C1 segment of cervical spinal cord (tissue), 14 donors: ENCODE data around the gene TMEM26.

Source experiments
- DNase-seq, 14 donors: peaks; one replicate each; lab custom pipeline; 2025; lab: John Stamatoyannopoulos, UW

The TMEM26 gene

DNA sequence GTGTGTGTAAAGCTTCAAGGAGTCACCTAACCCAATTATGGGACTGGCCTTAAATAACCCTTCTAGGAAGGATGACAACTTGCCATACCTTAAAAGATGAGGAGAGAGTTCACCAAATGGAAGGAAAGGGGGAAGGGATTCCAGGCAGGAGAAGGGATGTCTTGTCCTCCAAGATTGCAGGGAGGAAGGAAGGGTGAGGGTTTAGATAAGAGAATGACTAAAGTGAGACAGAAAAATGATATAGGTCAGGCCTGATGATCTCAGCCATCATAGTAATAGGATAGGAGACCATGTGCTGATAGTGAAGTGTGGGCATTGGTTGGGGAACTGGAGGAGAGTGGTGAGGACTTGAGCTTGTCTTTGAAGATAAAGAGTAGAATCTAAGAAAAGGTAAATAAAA, 7.7 kb upstream of the TMEM26 start:
- DNase-seq = no peak

DNA sequence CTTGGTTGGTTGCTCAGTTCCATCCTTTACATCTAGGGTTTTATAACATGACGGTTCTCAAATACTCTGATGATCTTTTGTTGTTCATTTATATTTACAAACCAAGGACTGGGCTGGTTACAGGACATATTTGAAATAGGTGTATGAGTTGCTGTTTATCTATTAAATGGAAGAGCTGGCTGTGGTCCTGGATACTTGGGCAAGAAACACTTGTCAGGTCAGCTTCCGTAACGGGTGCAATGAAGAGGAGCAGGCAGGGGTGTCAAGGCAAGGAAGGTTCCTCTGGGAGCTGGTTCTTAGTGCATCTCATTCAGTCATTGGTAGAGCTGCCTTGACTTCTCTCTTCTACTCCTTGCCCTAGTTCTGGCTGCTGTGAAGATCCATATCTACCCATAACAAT, 4.8 kb upstream of the TMEM26 start:
- no peak for DNase-seq

DNA sequence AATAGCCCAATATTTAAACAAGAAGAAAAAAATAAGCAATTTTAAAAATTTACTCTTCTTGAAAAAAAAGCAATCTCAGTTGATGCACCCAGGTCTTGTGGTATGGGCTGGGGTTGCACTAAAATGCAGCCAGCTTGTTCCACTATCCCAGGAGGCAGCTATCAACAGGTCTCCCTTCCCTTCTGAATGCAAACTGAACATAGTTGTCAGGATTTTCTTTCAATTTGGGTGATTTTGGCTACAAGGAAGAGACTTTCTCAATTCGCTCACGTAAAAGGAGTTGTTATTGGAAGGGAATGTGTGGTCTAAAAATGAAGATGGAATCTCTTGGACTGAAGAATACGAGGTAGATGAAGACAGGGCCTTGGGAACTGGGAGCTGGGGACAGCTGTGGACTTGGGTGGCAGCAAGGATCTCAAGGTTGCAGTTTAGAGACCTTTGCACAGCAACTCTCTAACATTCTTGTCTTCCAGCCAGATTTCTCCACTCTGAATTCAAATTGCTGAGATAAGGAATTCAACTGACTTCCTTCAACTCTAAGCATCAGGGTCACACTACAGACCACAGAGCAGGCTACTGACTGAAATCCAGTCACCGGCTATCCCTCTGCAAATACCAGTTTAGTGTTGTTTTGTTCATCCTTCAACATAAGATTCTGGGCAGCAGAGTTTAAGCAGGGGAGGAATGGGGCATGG, 3.1 kb upstream of the TMEM26 start:
- no peak for DNase-seq

DNA sequence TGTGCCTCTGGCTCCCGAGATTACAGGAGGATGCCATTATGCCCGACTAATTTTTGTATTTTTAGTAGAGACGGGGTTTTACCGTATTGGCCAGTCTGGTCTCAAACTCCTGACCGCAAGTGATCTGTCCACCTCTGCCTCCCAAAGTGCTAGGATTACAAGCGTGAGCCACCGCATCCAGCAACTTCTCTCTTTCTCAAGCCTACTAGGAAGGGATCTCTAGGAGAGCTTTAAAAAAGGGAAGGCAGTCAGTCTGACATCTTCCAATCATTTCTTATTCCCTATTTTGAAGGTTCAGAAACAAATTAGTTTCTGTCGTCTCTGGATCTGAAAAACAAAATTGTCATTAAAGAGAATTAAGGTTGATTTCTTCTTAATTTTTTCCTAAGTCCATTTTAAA, 2.5 kb upstream of the TMEM26 start:
- DNase-seq = no peak

DNA sequence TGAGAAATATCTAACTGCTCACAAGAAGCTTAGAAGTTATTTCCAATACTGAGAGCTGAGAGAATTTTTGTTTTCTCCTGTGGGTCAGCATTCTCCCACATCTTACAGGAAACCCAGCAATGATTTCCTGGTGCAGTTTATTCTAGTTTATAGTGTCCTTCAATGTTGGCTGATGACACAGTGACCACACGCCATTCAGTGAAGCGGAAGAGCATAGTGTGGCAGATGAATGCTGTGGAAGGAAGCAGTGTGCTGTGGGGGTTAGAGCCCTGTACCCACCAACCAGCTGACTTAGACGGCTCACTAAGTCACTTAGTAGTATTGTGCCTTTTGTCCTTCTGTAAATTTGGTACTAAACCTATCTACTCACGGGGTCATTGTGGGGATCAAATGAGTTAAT, 1.4 kb upstream of the TMEM26 start:
- DNase-seq = no peak

- DNase-seq = no peak
These were observed 980 bp downstream of the TMEM26 start for GRCh38 chr10:61452151-61452651.

GRCh38 chr10:61451357-61451756, 1.8 kb downstream of the TMEM26 start:
- no peak for DNase-seq

GRCh38 chr10:61448841-61449600, 4.2 kb downstream of the TMEM26 start:
- DNase-seq = no peak

DNA sequence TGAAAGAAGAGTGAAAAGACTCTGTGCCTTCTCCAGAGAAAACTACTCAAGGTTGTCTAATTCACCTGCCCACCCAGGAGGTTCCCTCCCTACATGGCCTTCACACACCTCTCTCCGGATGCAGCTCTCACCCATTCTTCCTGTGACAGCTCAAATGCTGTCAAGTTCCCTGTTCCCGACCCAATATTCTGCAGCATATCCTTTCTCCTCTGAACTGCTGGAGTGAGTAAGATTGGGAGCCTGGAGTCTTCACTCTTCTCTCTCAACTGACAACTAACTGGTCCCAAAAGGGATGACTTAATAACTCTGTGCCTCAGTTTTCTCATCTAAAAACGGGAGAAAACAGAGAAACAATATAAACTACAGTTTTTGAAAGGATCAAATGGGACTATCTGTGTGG, 5.1 kb downstream of the TMEM26 start:
- DNase-seq = no peak

DNA sequence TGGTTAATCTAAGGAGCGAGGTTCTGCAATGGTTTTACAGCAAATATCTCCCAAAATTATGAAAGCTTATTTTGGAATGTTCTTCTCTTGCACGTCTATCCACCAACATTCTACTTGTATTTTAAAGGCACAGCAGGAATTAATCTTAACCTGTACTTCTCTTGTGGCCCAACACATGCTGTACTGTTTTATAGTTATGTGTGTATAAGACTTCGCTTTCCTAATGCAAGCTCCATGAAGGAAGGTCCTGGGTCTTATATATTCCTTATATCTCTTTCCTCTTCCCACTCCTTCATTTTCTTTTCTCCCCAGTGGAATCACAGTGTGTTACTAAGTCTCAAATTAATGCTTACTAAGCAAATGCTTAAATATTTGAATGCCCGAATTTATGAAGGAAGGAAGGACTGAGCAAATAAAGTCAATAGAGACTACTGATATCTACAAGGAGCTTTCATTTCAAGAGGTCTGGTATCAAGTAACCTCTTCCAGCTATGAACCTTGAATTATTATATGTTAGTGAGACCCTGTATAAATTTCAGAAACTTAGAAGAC, 14.0 kb downstream of the TMEM26 start:
- DNase-seq = no peak

GRCh38 chr10:61438141-61438988, 14.8 kb downstream of the TMEM26 start:
- no peak for DNase-seq

DNA sequence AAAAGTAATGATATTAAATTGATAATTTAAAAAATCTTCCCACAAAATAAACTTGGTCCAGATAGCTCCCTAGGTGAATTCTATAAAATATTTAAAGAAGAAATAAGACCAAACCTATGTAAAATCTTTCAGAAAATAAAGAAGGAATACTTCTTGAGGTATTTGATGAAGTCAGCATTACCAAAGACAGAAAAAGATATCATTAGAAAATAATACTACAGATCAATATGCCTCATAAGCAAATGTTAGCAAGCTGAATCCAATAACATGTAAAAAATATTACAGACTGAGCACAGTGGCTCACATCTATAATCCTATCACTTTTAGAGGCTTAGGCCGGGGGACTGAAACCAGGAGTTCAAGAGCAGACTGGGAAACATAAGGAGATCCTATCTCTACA, 30.0 kb downstream of the TMEM26 start:
- no peak for DNase-seq

- DNase-seq = no peak
These were observed 35.5 kb downstream of the TMEM26 start for GRCh38 chr10:61417661-61418060.

GRCh38 chr10:61415824-61416223, 37.4 kb downstream of the TMEM26 start:
- DNase-seq = no peak

GRCh38 chr10:61411706-61412105, 41.5 kb downstream of the TMEM26 start:
- no peak for DNase-seq

- DNase-seq = no peak
These were observed 42.7 kb downstream of the TMEM26 start for GRCh38 chr10:61410353-61411070.

DNA sequence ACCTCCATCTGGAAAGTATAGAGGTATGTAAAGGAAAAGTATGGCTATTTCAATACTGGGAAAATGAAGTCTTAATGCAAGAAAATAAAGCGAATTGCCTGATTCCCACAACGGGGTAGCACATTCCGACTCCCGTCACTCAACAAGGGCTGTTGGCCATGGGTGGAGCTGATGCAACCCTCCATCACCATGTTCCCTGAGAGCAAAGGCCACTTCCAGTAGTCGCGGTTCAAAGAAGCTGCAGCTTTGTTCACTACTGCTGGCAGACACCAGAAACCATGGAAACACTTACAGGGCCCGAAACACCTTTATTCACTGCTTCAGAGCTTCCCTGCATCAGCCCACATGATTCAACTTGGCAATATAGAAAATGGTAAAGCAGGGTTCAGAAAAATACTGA, 44.0 kb downstream of the TMEM26 start:
- no peak for DNase-seq

DNA sequence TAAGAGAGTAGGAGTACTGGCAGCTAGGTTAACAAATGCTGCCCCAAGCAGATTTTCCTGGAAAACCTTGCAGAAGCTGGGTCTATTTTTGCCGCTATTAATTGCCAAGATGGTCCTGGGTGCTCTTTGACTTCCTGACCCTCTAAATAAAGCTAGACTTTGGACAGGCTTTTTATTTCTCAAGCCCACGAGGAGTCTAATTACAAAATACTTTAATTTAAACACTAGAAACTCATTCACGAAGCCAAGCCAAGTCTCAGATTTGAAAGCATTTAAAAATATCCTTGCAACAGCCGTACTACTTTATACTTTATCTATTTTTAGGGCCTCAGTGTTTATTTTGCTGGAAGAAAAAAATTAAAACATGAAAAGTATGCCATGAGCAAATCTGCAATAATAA, 45.1 kb downstream of the TMEM26 start:
- DNase-seq = no peak

- no peak for DNase-seq
These were observed 46.4 kb downstream of the TMEM26 start for GRCh38 chr10:61406736-61407135.

DNA sequence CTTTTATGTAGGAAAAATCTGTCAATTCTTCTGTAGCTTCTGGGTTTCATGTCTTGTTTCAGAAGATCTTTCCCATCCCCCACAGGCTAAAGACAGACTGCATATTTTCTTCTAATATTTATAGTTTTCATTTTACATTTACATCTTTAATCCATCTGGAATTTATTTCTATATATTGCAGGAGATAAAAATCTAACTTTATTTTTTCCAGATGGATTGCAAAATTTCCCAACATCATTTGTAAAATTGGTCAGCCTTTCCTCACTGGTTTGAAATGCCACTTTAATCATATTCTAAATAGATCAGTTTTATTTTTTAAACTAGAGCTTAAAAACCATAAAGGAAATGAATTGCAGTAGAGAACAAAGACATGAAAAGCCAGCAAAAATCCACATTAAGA, 46.9 kb downstream of the TMEM26 start:
- no peak for DNase-seq

DNA sequence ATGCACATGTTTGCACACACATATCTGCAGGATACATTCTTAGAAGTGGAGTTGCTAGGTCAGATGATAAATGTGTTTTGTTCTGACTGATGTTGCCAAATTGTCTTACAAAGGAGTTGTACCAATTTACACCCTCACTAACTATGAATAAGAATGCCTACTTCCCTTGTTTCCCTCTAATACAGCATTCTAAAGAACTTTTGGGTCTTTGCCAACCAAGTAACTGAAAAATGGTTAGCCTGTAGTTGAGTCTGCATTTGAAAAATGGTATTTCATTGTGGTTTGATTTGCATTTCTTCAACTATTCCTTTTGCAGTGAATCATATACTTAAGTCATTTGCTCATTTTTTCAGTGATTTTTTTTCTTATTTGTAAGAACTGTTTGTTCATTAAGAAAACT, 48.4 kb downstream of the TMEM26 start:
- DNase-seq = no peak
